ENCODE data around the gene ALMS1. TPM values are rescaled to one million over a fixed set of nuclear protein-coding genes. Genes with fewer than 3 reads are reported as not detected.

ALMS1 gene
- total and polyA plus RNA-seq, 2 of the 8 experiments (the other 6 are each of a cell fraction or from before 2014, with no cell fraction given), result 21.8 to 45.6 TPM

DNA sequence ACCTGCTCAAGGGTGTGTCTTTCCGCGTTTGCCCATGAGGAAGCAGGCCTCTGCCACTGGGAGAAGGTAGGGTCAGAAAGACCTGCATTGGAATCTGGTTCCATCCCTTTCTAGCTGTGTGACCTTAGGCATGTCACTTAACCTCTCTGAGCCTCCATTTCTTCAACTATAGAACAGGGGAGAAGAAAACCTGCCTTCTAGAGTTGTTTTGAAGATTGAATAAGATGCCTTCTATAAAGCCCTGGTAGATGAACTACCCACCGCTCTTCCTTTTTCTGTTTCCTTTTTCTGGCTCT is 256.1 kb downstream of the ALMS1 start:
- H2BK20ac ChIP-seq (ENCODE audit: low read length), result no peak overlapping the region
- DNase-seq (ENCODE audit: low read depth in 1 of 2, low spot score in 2 of 2) (no peak), FAIRE-seq (no peak)
- H3K4ac ChIP-seq (replicated peaks; ENCODE audit: insufficient read length, low read depth, low read length), result no peak overlapping the region
- H3K4me1 ChIP-seq (replicated peaks in 1 of 4; ENCODE audit: control insufficient read depth in 3 of 4, insufficient read depth in 4 of 4, low read length in 3 of 4), result no peaks in the 10 kb centered on the region
- H3K56ac ChIP-seq (replicated peaks; ENCODE audit: insufficient read length, low read depth, low read length), result no peak overlapping the region
- WGBS, 2 experiments (ENCODE audit: extremely low coverage in 1 of 2, insufficient coverage in 1 of 2, insufficient read length in 1 of 2, insufficient replicate concordance in 2 of 2, low coverage in 1 of 2, low lambda C conversion rate in 2 of 2, missing lambda C conversion rate in 1 of 2), result 87% methylated on average over 3 of the region's 3 CpGs; no CpG with 5 or more reads in 1 of the 2 experiments
- H3K36me3 ChIP-seq (ENCODE audit: control insufficient read depth in 2 of 4, insufficient read depth in 4 of 4, low read length in 3 of 4), result no peaks in the 10 kb centered on the region
- POLR2A ChIA-PET (ENCODE audit: partially characterized antibody), result no interaction called here
- H3K9me3 ChIP-seq (ENCODE audit: insufficient read depth in 2 of 2, low read depth in 1 of 2, low read length in 1 of 2), result peaks cover 34 to 43% of the 10 kb centered on the region in 2 experiments
- H3K9ac ChIP-seq (replicated peaks in 1 of 4; ENCODE audit: extremely low read depth in 1 of 4, low read depth in 3 of 4, low read length in 3 of 4), result no peak overlapping the region
- H3K23me2 ChIP-seq (ENCODE audit: low read depth, low read length), result no peaks in the 10 kb centered on the region
- H4K20me1 ChIP-seq (replicated peaks in 1 of 2; ENCODE audit: control insufficient read depth in 1 of 2, insufficient read depth in 2 of 2, low read length in 2 of 2), result no peaks in the 10 kb centered on the region
- no peak overlapping the region for H3K18ac ChIP-seq (ENCODE audit: extremely low read depth, low read length)
- no peak overlapping the region for H4K8ac ChIP-seq (ENCODE audit: extremely low read depth, insufficient read depth, low read length)
- no peak overlapping the region for H2BK120ac ChIP-seq (replicated peaks; ENCODE audit: low read depth, low read length)
- no peak overlapping the region for H2BK12ac ChIP-seq (ENCODE audit: low read depth, low read length)
- no peak overlapping the region for H4K5ac ChIP-seq (ENCODE audit: insufficient read length, low read depth, low read length)
- no peak for TF ChIP-seq MAX (IDR thresholded peaks at IDR 0.05)
- no peak for TF ChIP-seq ZNF274 (IDR thresholded peaks at IDR 0.05; ENCODE audit: borderline replicate concordance, extremely low read depth, low read length)
- TF ChIP-seq YY1 (IDR thresholded peaks at IDR 0.05; ENCODE audit: low read depth, low read length), result no peak
- no peak for TF ChIP-seq MAFK (IDR thresholded peaks at IDR 0.05; ENCODE audit: low read depth, low read length)
- no peak for TF ChIP-seq NRF1 (IDR thresholded peaks at IDR 0.05; ENCODE audit: low read depth, low read length)
- TF ChIP-seq NANOG (IDR thresholded peaks at IDR 0.05; ENCODE audit: insufficient read depth, low read depth, low read length, poor library complexity, severe bottlenecking), result no peak
- TF ChIP-seq FOSL1 (IDR thresholded peaks at IDR 0.05; ENCODE audit: insufficient read depth, low read depth, low read length), result no peak
- no peak for TF ChIP-seq BRCA1 (IDR thresholded peaks at IDR 0.05; ENCODE audit: low read depth, low read length)
- no peak for TF ChIP-seq GABPA (IDR thresholded peaks at IDR 0.05; ENCODE audit: borderline replicate concordance, insufficient read depth, low read length)
- TF ChIP-seq PHF8 (conservative IDR thresholded peaks at IDR 0.05; ENCODE audit: low read depth, low read length), result no peak
- no peak for TF ChIP-seq TAF7 (optimal IDR thresholded peaks at IDR 0.05; ENCODE audit: borderline replicate concordance, low read depth, low read length)
- no peak for TF ChIP-seq TBP (IDR thresholded peaks at IDR 0.05; ENCODE audit: low read depth, low read length)
- no peak for TF ChIP-seq RBBP5 (IDR thresholded peaks at IDR 0.05; ENCODE audit: borderline replicate concordance, low read depth, low read length)
- TF ChIP-seq SIRT6 (IDR thresholded peaks at IDR 0.05; ENCODE audit: low read length), result no peak
- no peak for TF ChIP-seq TCF12 (IDR thresholded peaks at IDR 0.05; ENCODE audit: low read depth, low read length)
- TF ChIP-seq SP2 (IDR thresholded peaks at IDR 0.05; ENCODE audit: low read length), result no peak
- TF ChIP-seq ASH2L (IDR thresholded peaks at IDR 0.05; ENCODE audit: low read length), result no peak
- no peaks in the 10 kb centered on the region for H3K79me2 ChIP-seq (ENCODE audit: control insufficient read depth in 1 of 2, insufficient read depth in 2 of 2, low read length in 2 of 2)
- no peak overlapping the region for H3K23ac ChIP-seq (ENCODE audit: insufficient read length)
- H2AFZ ChIP-seq (ENCODE audit: low read length), result no peak overlapping the region
- H4K91ac ChIP-seq (replicated peaks; ENCODE audit: insufficient read length, low read length), result no peak overlapping the region
- CTCF ChIA-PET (ENCODE audit: partially characterized antibody), result no interaction called here
- no peak overlapping the region for H3K27ac ChIP-seq (ENCODE audit: low read depth, low read length)
- no peak overlapping the region for H3K4me3 ChIP-seq (ENCODE audit: extremely low read depth in 1 of 4, insufficient read depth in 2 of 4, low read depth in 3 of 4, low read length in 4 of 4)
- H2BK15ac ChIP-seq (ENCODE audit: low read length), result no peak overlapping the region
- H2BK5ac ChIP-seq (ENCODE audit: low read depth, low read length), result no peak overlapping the region
- H2AK5ac ChIP-seq (ENCODE audit: low read depth, low read length), result no peak overlapping the region
- no peak overlapping the region for H3K14ac ChIP-seq (ENCODE audit: insufficient read length)
- no peaks in the 10 kb centered on the region for H3K27me3 ChIP-seq (replicated peaks in 1 of 4; ENCODE audit: control insufficient read depth in 3 of 4, extremely low read depth in 1 of 4, insufficient read depth in 3 of 4, low read length in 3 of 4)
- no peaks in the 10 kb centered on the region for H3K79me1 ChIP-seq (ENCODE audit: low read depth, low read length)
- no peak overlapping the region for H3K4me2 ChIP-seq (ENCODE audit: insufficient read depth in 1 of 2, low read depth in 2 of 2, low read length in 2 of 2)
